ENCODE results near the gene IL4R. TPM values are rescaled to one million over a fixed set of nuclear protein-coding genes. Genes with fewer than 3 reads are reported as not detected.

IL4R gene
- total RNA-seq, 1 experiment from 2014 or later = 28.9 TPM

DNA sequence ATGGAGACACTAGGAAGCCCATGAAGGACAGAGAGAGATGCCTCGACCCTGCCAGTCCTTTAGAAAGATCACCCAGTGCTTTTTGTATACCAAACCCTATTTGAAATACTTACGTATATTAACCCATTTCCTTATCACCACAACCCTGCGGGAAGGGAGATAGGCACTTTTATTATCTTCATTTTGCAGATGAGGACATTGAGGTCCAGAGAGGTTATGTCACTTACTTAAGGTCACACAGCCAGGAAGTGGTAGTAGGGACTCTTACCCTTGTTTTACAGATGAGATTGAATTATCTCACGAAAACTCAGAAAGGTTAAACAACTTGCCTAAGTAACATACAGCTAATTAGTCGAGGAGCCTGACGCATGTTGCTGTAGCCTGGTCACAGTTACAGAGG, 38.2 kb downstream of the IL4R start:
- no peaks in the 10 kb centered on the region for H3K4me1 ChIP-seq (ENCODE audit: control insufficient read depth, insufficient read depth, low read length)
- ATAC-seq (no peak), DNase-seq (ENCODE audit: low read depth, low spot score) (no peak)
- intact Hi-C loops (cut with micrococcal nuclease; ENCODE audit: unreplicated experiment) = no loop called here
- H3K9me3 ChIP-seq (ENCODE audit: control insufficient read depth, insufficient read depth, low read depth, low read length) = no peaks in the 10 kb centered on the region
- POLR2A ChIA-PET = no interaction called here
- BruUV-seq (replicated peaks) = no TSS peak
- H3K27ac ChIP-seq (ENCODE audit: low read length) = no peak overlapping the region
- no peak overlapping the region for H3K4me3 ChIP-seq (ENCODE audit: low read depth in 2 of 2, low read length in 2 of 2)
- H3K27me3 ChIP-seq (ENCODE audit: control insufficient read depth, insufficient read depth, low read length) = no peaks in the 10 kb centered on the region
- in situ Hi-C loops (cut with HindIII; ENCODE audit: low pct_unique_long_range_greater_than_20kb, low sequenced_read_pairs) = no loop called here
- CTCF ChIA-PET = no interaction called here
- TF ChIP-seq POLR2AphosphoS5 (IDR thresholded peaks at IDR 0.05; ENCODE audit: low read depth, low read length) = no peak
- TF ChIP-seq SIN3A (IDR thresholded peaks at IDR 0.05; ENCODE audit: borderline replicate concordance, insufficient read depth, low read depth, low read length) = no peak
- no peak for TF ChIP-seq TCF7L2 (IDR thresholded peaks at IDR 0.05; ENCODE audit: low read depth, low read length)
- H3K36me3 ChIP-seq (ENCODE audit: control insufficient read depth, insufficient read depth, low read length) = peaks cover 2% of the 10 kb centered on the region; the same call in 1 of the 2 replicates

DNA sequence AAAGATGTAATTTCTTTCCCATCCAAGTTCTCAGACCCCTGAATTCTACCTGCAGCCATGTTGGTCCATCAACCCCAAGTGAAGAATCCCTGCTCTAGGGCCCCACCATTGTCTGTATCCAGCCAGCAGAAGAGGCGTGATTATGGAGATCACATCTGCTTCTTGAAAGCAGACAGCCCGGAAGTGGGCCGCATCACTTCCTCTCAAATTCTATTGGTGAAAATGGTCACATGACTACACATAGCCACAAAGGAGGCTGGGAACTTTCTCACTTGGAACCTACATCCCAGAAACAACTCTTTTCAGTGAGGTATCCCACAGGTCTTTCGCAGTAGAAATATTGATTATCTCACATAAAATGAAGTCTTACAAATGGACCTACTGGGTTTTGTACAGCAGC, 40.1 kb downstream of the IL4R start:
- TF ChIP-seq SIN3A (IDR thresholded peaks at IDR 0.05; ENCODE audit: borderline replicate concordance, insufficient read depth, low read depth, low read length) (no peak), CTCF (IDR thresholded peaks at IDR 0.05) (no peak)
- ChIA-PET POLR2A (no interaction called here), CTCF (no interaction called here)
- DNase-seq (ENCODE audit: low read depth, low spot score) (no peak), ATAC-seq (no peak)
- Histone ChIP-seq H3K4me1 (ENCODE audit: control insufficient read depth, insufficient read depth, low read length) (no peaks in the 10 kb centered on the region), H3K9me3 (ENCODE audit: control insufficient read depth, insufficient read depth, low read depth, low read length) (no peaks in the 10 kb centered on the region), H3K27ac (ENCODE audit: low read length) (no peak overlapping the region), H3K27me3 (ENCODE audit: control insufficient read depth, insufficient read depth, low read length) (no peaks in the 10 kb centered on the region), H3K36me3 (ENCODE audit: control insufficient read depth, insufficient read depth, low read length) (no peaks in the 10 kb centered on the region), H3K4me3 (ENCODE audit: low read depth in 2 of 2, low read length in 2 of 2) (no peak overlapping the region)
- in situ Hi-C loops (cut with HindIII; ENCODE audit: low pct_unique_long_range_greater_than_20kb, low sequenced_read_pairs) = no loop called here
- intact Hi-C loops (cut with micrococcal nuclease; ENCODE audit: unreplicated experiment) = no loop called here
- no TSS peak for BruUV-seq (replicated peaks)

GRCh38 chr16:27355610-27356009, 41.8 kb downstream of the IL4R start:
- no peak for DNase-seq (ENCODE audit: low read depth, low spot score)
- H3K27me3 ChIP-seq (ENCODE audit: control insufficient read depth, insufficient read depth, low read length) = no peaks in the 10 kb centered on the region
- no peaks in the 10 kb centered on the region for H3K4me1 ChIP-seq (ENCODE audit: control insufficient read depth, insufficient read depth, low read length)
- H3K9me3 ChIP-seq (ENCODE audit: control insufficient read depth, insufficient read depth, low read depth, low read length) = no peaks in the 10 kb centered on the region
- no TSS peak for BruUV-seq (replicated peaks)
- in situ Hi-C loops (cut with HindIII; ENCODE audit: low pct_unique_long_range_greater_than_20kb, low sequenced_read_pairs) (no loop called here), intact Hi-C loops (cut with micrococcal nuclease; ENCODE audit: unreplicated experiment) (no loop called here)
- CTCF ChIA-PET = interaction anchor here (0.6 to 0.7 kb wide), 2 partner anchors 108 to 198 kb away, joined by 4 to 5 read pairs; no protein-coding TSS in a partner anchor
- no peak overlapping the region for H3K27ac ChIP-seq (ENCODE audit: low read length)
- ATAC-seq = peak; percentile 75
- no peak for TF ChIP-seq SIN3A (IDR thresholded peaks at IDR 0.05; ENCODE audit: borderline replicate concordance, insufficient read depth, low read depth, low read length)
- POLR2A ChIA-PET = interaction anchor here (0.6 kb wide), 1 partner anchor 10 kb away, joined by 9 read pairs; no protein-coding TSS in a partner anchor
- H3K36me3 ChIP-seq (ENCODE audit: control insufficient read depth, insufficient read depth, low read length) = no peaks in the 10 kb centered on the region
- no peak overlapping the region for H3K4me3 ChIP-seq (ENCODE audit: low read depth in 2 of 2, low read length in 2 of 2)

- Histone ChIP-seq H3K9me3 (ENCODE audit: control insufficient read depth, insufficient read depth, low read depth, low read length) (no peaks in the 10 kb centered on the region), H3K27me3 (ENCODE audit: control insufficient read depth, insufficient read depth, low read length) (no peaks in the 10 kb centered on the region), H3K36me3 (ENCODE audit: control insufficient read depth, insufficient read depth, low read length) (no peaks in the 10 kb centered on the region), H3K4me3 (ENCODE audit: low read depth in 2 of 2, low read length in 2 of 2) (no peak overlapping the region), H3K27ac (ENCODE audit: low read length) (no peak overlapping the region), H3K4me1 (ENCODE audit: control insufficient read depth, insufficient read depth, low read length) (no peaks in the 10 kb centered on the region)
- ATAC-seq (no peak), DNase-seq (ENCODE audit: low read depth, low spot score) (no peak)
- intact Hi-C loops (cut with micrococcal nuclease; ENCODE audit: unreplicated experiment) (no loop called here), in situ Hi-C loops (cut with HindIII; ENCODE audit: low pct_unique_long_range_greater_than_20kb, low sequenced_read_pairs) (no loop called here)
- TF ChIP-seq, protein P1, sequence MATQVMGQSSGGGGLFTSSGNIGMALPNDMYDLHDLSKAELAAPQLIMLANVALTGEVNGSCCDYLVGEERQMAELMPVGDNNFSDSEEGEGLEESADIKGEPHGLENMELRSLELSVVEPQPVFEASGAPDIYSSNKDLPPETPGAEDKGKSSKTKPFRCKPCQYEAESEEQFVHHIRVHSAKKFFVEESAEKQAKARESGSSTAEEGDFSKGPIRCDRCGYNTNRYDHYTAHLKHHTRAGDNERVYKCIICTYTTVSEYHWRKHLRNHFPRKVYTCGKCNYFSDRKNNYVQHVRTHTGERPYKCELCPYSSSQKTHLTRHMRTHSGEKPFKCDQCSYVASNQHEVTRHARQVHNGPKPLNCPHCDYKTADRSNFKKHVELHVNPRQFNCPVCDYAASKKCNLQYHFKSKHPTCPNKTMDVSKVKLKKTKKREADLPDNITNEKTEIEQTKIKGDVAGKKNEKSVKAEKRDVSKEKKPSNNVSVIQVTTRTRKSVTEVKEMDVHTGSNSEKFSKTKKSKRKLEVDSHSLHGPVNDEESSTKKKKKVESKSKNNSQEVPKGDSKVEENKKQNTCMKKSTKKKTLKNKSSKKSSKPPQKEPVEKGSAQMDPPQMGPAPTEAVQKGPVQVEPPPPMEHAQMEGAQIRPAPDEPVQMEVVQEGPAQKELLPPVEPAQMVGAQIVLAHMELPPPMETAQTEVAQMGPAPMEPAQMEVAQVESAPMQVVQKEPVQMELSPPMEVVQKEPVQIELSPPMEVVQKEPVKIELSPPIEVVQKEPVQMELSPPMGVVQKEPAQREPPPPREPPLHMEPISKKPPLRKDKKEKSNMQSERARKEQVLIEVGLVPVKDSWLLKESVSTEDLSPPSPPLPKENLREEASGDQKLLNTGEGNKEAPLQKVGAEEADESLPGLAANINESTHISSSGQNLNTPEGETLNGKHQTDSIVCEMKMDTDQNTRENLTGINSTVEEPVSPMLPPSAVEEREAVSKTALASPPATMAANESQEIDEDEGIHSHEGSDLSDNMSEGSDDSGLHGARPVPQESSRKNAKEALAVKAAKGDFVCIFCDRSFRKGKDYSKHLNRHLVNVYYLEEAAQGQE (IDR thresholded peaks at IDR 0.05; ENCODE audit: insufficient read depth in 1 of 2, low read depth in 2 of 2, low read length in 1 of 2) = no peak
- no peak for TF ChIP-seq TCF7L2 (IDR thresholded peaks at IDR 0.05; ENCODE audit: low read depth, low read length)
- POLR2A ChIA-PET = no interaction called here
- CTCF ChIA-PET = no interaction called here
- BruUV-seq (replicated peaks) = no TSS peak
Measured at GRCh38 chr16:27356794-27357193, 43.0 kb downstream of the IL4R start.

Measured in Panc1 (cell line).